ENCODE measurements around the gene TUBB4B.
A peak's percentile ranks its signal among the peaks of the same experiment; 100 is the strongest.

Gene TUBB4B

DNA sequence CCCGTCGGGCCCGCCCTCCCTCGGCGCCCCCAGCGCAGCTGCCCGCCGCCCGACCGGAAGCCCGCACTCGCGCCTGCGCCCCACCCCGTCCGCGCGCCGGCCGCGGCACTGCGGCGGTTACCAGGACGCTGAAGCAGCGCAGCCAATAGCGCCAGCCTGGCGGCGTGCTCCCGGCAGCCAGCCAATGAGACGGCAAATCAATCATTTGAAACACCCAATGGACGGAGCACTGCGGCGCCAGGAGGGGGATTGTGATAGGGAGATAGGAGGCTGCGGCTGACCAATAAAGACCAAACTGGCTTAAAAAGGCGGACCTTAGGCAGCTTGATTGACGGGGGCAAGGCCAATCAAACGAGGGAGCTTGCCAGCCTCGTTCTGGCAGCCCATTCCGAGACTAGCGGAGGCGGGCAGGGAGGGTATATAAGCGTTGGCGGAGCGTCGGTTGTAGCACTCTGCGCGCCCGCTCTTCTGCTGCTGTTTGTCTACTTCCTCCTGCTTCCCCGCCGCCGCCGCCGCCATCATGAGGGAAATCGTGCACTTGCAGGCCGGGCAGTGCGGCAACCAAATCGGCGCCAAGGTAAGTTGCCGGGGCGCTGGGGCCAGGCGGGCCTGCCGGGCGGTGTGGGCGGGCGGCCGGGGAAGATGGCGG is at the start of gene TUBB4B:
TUBB4B (plus strand) TSS at position 447 of the 649 bp plus-strand sequence; CDS start at position 521, 74 bp downstream.
- no peak for TF ChIP-seq CTCF (IDR thresholded peaks at IDR 0.05; ENCODE audit: low read depth, low read length, missing control alignments)
- peak within 1 kb of the TSS; percentile 95 for H3K4me3 ChIP-seq (replicated peaks; ENCODE audit: low read depth, low read length)
- peak; percentile 100 for DNase-seq (ENCODE audit: extremely low read depth, low read depth)

GRCh38 chr9:137191691-137192447 is 49.2 kb upstream of the TUBB4B start:
- no peak for DNase-seq (ENCODE audit: extremely low read depth, low read depth)
- no peak for TF ChIP-seq CTCF (IDR thresholded peaks at IDR 0.05; ENCODE audit: low read depth, low read length, missing control alignments)
- H3K4me3 ChIP-seq (replicated peaks; ENCODE audit: low read depth, low read length), result no peak overlapping the region

DNA sequence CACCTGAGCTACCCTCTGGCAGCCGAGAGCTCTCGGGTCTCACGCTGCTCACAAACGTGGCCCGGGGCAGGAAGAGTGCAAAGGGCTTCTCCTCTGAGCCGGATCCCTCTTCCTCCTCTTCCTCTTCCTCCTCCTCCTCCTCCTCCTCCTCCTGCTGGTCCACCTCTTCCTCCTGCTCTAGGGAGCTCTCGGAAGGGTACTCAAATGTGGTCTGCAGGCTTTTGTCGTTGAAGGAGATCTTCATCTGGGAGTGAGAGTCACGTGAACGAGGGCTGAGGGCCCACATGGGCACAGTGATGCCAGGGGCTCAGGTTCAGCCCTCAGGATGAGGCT is 48.7 kb upstream of the TUBB4B start:
- TF ChIP-seq CTCF (IDR thresholded peaks at IDR 0.05; ENCODE audit: low read depth, low read length, missing control alignments), result no peak
- no peak overlapping the region for H3K4me3 ChIP-seq (replicated peaks; ENCODE audit: low read depth, low read length)

DNA sequence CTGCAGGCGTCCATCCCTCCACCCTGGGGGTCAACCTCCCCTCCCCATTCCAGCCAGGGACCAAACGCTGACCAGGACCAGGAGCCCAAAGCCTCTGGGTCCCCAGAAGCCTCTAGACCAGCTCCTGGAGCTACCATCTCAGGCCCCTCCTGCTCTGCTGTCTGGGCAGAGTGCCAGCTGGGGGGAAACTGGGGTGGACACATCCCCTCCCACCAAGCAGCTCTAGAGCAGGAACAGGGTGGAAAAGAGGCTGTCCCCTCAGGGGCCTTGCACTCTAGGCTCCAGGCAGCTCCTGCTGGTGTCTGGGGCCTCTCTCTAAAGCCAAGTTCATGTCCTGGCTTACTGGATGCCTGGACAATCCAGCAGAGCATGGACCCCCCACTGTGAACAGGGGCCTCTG is 48.2 kb upstream of the TUBB4B start:
- DNase-seq (ENCODE audit: extremely low read depth, low read depth), result no peak
- TF ChIP-seq CTCF (IDR thresholded peaks at IDR 0.05; ENCODE audit: low read depth, low read length, missing control alignments), result no peak
- H3K4me3 ChIP-seq (replicated peaks; ENCODE audit: low read depth, low read length), result no peak overlapping the region

More for the DNA sequence above, 48.7 kb upstream of the TUBB4B start:
- DNase-seq (ENCODE audit: extremely low read depth, low read depth), result no peak

GRCh38 chr9:137193771-137194170 is 47.3 kb upstream of the TUBB4B start:
- no peak for TF ChIP-seq CTCF (IDR thresholded peaks at IDR 0.05; ENCODE audit: low read depth, low read length, missing control alignments)
- no peak for DNase-seq (ENCODE audit: extremely low read depth, low read depth)
- H3K4me3 ChIP-seq (replicated peaks; ENCODE audit: low read depth, low read length), result no peak overlapping the region

- no peak for TF ChIP-seq CTCF (IDR thresholded peaks at IDR 0.05; ENCODE audit: low read depth, low read length, missing control alignments)
- DNase-seq (ENCODE audit: extremely low read depth, low read depth), result no peak
- no peak overlapping the region for H3K4me3 ChIP-seq (replicated peaks; ENCODE audit: low read depth, low read length)
Observed at GRCh38 chr9:137194388-137194787, 46.7 kb upstream of the TUBB4B start.

Data from HFF-Myc (cell line).